Hematopoietic multipotent progenitor cell treated with erythropoietin and hydrocortisone succinate and interleukin-3 and kit ligand, for 15 days (in vitro differentiated cells): ENCODE measurements around the gene LARP4B.

Experiments used
- DNase-seq: peaks from one replicate; pipeline ENCODE4 v3.0.0-alpha.2; 2015; ENCODE audit warnings: low spot score

Gene LARP4B

DNA sequence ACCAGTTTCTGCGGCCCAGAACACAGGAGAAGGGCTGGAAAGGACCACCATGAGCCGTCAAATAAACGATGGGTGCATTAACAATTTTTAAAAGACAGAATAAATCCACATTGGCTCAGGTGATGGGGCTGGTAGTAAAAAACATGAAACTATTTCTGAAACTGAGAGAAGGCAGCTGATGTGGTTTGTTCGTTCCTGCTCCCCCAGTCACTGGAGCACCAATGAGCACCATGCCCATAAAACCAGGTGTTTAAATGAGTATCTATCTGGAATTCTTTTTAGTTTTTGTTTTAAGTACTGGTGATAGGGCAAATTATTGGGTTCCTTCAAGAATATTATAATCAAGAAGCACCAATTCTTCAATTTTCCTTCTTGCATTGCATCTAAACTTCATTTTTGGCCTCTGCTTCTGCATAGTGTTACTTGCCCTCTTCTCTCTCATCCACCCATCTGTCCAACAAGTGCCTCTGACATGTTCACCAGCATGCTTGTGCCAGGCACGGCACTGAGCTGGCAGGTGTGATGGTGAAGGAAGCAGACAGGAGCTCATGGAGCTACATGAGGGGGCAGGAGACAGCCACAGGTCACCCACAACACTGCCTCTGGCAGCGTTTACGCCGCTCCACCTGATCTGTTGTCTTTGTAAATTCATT lies 65.5 kb downstream of the LARP4B start:
- DNase-seq, result no peak

DNA sequence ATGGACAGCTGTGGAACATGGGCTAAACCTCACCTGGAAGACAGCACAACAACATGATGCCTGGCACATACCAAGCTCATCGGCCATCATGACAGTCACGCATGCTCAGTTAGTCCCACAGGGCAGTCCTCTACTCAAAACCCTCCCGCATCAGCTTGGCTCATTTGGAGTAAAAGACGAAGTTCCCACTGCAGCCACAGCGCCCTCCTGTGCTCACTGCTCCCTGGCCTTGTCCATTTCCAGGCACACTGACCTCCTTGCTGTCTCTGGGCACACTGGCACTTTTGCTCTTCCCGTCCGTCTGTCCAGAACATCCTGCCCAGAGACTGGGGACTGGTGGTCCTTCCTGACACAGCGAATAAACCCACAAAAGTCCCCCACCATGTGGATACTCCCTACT lies 66.2 kb downstream of the LARP4B start:
- DNase-seq, result no peak

DNA sequence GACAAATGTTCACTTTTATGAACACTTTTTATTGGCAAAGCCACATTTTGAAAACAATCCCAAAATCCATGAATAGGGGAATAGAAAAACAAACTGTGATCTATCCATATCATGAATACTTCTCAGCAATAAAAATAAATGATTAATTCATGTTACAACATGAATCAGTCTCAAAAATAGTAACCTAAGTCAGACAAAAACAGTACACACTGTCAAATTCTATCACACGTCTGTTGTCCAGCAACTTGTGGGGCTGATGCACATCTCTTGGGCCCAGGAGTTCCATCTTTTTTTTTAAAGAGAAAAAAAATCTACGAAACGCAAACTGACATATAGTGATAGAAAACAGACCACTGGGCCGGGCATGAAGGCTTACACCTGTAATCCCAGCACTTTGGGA lies 71.0 kb downstream of the LARP4B start:
- no peak for DNase-seq

DNA sequence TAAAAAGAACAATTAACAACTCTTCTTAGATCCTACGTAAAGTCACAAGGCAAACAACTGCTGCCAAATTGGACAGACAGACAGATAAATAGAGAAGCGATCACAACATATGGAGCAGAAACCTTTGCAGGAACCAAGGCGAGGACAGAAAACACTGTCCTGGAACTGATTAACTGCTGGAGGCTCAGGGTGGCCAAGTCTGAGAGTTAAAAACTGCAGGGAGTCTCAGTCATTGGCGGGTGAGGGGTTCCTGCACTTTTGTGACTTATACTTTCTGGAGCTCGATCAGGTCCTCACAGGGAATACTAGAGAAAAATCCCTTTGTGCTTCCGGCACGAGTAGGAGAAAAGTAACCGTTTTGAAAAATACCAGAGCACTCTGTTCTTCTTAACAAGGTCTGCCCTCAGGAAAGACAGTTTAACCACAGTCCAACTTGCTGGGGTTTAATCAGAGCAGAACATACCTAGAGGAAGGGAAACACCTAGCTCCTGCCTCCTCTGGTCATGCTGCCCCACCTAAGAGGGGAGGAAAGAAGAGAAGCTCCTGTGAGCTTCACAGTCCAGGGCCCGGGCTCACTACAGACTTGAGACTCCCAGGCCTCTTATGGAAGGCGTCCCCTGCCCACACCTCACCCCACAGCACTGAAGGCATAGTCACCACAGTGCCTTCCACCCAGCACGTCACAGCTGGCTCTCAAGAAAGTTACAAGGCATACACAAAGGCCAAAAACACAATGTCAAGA lies 74.9 kb downstream of the LARP4B start:
- DNase-seq, result no peak

DNA sequence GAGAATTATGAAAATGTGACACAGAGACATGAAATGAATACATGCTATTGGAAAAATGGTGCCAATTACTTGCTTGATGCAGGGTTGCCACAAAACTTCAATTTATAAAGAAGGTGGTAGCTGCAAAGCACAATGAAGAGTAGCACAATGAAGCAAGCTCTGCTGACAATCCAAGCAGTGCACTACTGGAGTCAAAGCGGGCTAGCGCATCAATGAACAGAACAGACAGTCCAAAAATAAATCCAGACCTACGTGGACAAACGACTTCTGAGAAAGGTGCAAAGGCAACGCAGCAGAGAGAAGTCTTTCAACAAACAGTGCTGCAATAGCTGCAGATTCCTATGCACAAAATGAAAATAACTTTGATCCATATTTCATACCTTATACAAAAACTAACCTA lies 75.8 kb downstream of the LARP4B start:
- no peak for DNase-seq

DNA sequence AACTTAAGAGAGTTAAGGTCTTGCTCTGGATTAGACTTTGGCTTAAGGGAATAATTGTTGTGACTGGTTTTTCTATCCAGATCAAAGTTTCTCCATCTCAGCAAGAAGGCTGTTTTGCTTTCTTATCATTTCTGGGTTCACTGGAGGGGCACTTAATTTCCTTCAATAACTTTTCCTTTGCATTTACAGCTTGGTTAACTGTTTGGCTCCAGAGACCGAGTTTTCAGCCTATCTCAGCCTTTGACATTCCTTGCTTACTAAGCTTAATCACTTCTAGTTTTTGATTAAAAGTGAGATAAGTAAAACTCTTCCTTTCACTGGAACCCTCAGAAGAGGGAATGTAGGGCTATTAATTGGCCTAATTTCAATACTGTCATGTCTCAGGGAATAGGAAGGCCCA lies 76.4 kb downstream of the LARP4B start:
- DNase-seq, result no peak

DNA sequence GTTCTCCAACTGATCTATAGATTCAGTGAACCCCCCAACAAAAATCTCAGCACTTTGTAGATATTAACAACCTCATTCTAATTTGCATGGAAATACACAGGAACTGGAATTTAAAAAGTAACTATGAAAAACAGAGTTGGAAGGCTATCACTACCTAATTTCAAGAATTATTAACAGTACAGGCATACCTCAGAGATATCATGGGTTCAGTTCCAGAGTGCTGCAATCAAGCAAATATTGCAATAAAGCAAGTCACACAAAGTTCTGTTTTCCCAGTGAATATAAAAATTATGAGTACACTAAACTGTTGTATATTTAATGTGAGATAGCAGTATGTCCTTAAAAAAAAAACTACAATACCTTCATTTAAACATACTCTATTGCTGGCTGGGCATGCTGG lies 78.5 kb downstream of the LARP4B start:
- DNase-seq, result no peak

DNA sequence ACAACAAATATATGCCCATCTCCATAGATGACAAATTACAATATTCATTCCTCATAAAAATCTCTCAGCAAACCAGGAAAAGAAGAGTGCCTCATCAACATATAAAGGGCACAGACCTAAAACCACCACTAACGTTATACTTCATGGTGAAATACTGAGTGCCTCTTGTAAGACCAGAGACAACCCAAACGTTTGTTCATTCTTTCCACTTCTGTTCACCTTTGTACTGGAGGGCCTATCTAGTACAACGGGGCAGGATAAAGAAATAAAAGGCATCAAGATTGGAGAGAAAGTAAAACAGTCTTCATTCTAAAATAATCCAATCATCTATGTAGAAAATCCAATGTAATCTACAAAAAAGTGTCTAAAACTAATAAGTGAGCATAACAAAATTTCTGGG lies 79.1 kb downstream of the LARP4B start:
- no peak for DNase-seq

DNA sequence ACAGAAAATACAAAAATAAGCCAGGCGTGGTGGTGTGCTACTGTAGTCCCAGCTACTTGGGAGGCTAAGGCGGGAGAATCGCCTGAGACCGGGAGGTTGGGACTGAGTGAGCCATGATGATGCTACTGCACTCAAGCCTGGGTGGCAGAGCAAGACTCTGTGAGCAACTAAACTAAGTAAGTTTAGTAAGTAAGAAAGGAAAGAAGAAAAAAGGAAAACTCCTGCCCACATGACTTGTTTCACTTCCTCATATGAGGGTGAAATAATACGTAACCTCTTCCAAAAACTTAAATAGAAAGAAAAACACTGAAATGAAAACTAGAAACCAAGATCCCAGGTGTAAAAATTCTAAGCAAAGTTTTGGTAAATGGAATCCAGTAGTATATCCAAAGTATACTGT lies 79.6 kb downstream of the LARP4B start:
- DNase-seq, result no peak

DNA sequence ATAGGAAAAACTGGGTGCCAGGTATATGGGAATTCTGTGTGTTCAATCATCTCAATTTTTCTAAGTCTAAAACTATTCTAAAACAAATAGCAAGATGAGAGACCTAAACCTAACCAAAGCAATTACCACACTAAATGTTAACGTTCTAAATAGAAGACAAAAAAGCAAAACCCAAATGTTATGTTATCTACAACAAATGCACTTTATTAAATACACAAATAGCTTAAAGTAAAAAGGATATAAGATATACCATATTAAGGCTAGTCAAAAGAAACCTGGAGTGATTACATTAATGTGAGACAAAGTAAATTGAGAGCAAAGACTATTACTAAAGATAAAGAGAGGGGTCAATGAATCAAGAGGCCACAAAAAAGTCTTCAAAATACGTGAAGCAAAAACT lies 81.4 kb downstream of the LARP4B start:
- DNase-seq, result no peak

DNA sequence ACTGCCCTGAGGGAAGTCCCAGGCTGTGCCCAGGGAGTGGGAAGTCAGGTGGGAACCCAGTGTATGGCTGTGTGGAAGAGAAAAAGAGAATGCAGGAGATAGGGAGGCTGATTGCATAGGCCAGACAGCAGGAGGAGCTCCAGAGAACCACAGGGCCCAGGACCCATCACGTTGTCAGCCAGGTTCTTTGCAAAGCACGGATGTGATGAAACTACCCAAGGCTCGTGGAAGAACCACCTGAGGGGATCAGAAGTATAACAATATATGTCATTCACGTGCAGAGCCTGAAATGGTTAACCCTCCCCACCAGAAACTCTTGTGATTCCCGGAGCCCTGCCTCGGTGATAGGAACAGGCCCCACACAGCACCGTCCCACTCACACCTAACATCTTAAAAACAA lies 83.6 kb downstream of the LARP4B start:
- no peak for DNase-seq

DNA sequence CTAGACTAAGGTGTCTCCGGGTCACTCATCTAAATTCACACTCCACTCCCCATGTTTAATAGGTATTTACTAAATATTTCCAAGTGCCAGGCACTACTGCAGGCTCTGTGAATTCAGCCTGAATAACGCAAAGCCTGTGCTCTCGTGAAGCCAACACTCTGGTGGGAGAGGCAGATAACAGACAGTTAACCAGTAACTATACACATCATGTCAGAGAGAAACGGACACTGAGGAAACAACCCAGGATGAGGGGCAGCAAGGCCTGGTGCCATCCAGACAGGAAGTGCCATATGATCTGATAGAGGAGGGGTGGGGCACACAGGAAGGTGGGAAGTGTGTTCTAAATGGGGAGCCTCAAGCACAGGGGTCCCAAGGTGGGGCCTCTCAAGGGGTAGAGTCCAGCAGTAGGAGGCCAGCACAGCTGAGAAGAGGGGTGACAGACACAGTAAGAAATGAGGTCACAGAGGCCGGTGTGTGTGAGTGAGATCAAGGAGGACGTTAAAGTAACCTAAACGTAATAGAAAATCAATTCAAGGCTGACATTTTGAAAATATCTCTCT lies 85.3 kb downstream of the LARP4B start:
- DNase-seq, result no peak

DNA sequence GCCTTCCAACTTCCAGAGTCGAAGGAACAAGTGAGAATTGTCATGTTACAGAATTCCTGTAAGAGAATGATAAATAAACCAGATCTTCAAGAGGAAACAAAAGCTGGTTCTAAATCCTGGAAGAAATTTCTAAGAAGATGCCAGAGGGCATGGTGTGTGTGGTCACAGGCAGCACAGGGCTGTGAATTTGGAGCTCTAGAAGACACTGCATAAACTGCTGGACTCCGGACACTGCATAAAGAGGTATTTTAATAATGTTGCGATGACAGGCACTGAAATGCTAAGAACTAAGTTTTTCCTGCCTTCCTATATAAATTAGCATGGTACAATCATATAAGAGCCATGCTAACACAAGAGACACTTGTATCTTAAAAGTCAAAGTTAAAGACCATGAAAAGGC lies 86.0 kb downstream of the LARP4B start:
- DNase-seq, result no peak

DNA sequence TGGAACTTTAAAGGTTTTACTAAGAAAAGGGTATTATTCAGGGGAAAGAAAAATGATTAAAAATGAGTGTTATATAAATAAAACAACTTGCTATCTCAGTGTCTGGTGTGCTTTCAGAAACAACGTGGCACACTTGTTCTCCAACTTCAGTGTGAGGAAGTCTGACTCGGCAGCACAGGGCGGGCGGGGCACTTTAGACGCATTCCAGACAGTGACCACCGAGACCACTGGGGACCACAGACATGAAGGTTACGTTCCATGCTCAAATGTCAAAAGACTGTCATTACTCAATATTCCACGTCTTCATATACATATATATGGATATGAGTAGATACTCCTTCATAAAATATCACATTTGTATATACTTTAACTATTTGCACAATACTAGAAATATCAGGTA lies 87.0 kb downstream of the LARP4B start:
- no peak for DNase-seq

DNA sequence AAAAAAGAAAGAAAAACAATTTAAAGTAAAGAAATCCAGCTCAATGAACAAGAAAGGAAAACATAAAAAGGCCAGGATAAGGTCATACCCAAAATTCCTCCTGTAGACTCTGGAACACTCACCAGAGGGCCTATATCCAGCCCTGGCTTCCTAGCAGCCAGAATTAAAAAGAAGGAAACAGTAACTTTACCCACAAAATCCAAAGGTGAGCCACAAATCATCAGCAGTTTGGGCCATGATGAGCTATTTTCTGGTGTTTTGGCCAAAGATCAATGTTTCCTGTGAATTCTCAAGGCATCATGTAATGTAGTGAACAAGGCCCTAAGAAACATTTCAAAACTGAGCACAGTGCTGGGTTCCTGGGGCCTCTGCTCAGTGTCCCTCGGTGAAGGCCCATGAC lies 87.8 kb downstream of the LARP4B start:
- no peak for DNase-seq

DNA sequence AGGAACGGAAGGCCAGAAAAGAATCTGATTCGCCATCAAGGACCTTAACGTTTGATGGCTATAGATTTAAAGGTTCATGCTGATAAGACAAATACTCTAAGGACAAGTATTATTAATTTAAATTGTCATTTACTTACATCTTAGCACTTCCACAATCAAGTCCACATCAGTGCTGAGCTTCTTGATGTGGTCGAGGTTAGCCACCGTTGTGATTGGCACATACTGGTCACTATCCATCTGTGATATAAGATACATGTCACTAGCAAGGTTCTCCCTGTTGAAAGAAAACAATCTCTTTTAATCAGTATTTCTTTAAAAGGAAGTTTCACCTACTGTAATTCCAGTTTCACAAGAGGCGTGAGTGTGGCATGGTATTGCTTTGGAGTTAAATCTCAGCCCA lies 88.7 kb downstream of the LARP4B start:
- no peak for DNase-seq

DNA sequence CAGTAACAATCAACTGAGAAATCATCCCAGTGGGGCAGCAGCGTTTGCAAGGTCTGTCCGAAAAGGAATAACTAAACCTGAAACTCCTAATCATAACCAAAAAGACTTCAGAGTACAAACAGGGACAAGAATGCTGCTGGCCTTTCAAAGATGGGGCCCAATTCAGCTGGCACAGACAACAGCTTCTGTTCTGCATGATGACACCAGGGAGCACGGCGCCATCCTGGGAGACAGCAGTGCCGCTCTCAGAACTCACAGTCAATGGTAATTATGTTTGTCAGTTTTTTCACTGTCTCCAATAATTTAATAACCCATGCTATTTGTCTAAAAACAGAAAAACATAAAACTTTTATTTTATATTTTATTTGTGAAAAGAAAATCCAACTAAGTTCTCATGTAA lies 90.0 kb downstream of the LARP4B start:
- no peak for DNase-seq

DNA sequence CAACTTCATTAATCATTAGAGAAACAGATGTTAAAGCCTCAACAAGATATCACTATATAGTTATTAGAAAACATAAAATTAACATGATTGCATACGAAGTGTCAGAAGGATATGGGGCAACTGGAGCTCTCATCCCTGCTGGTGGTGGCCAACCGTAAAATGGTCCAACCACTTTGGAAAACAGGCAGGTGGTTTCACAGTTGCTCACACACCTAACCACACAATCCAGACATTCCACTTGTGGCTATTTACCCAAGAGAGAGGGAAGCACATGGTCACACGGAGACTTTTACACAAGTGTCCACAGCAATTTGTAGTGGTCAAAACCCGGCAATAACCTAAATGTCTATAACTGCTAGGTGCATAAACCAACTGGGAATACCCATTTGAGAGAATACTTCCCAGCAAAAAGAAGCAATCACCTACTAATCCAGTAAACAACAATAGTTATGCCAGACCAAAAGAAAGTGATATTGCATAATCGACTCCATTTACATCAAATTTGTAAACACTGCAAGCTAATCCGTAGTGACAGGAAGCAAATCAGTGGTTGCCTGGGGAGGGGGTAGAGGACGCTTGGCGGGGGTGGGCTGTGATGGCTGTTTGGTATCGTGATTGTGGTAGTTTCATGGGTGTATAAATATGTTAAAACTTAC lies 91.8 kb downstream of the LARP4B start:
- no peak for DNase-seq

DNA sequence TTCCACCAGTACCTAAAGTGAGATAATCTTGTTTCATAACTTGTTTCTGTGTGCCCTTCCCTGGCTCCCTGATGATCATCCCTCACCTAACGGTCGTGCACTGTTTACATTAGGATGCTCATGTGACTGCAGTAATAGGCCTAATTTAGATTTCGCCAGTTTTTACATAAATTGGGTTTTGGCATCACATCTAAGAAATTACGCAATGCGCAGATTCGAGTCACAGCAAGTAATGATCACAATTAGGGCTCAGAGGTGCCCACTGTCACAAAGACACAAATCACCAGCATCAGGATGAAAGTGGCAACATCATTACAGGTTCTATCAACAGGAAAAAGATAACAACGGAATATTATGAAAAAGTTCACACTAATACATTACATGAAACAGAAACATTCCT lies 94.7 kb downstream of the LARP4B start:
- DNase-seq, result no peak

DNA sequence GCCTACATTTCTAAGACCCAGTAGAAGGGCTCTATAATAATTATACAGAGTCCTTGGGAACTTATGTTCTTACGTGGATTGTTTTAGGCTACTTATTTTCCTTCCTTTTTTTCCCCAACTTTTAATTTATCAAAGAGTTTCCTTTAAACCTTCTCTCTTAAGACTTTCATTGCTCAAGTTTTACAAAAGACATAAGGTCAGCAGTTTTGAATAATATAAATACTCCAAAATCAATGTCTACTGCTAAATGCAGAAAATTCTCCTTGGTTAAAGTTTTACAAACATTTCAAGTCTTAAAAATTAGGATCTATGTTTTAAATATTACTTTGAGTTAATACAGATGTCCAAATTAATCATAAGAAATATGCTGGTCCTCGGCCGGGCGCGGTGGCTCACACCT lies 97.0 kb downstream of the LARP4B start:
- no peak for DNase-seq

DNA sequence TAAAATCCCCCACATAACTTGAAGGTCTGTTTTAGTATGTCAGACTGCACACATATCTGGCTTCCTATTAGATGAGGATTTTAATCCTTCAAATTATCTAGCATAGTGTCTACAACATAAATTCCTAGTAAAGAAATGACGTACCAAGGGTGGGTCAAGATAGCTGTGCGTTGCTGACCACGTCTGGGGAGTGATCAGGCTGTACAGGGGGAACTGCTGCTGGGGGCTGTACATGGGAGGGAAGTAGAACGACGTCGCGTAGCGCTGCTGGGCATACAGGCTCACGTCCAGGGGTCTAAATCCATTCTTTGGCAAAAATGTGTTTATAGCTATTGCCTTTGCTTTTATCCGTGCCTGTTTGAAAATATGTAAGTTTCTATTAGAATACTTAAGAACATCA lies 102.3 kb downstream of the LARP4B start:
- no peak for DNase-seq

DNA sequence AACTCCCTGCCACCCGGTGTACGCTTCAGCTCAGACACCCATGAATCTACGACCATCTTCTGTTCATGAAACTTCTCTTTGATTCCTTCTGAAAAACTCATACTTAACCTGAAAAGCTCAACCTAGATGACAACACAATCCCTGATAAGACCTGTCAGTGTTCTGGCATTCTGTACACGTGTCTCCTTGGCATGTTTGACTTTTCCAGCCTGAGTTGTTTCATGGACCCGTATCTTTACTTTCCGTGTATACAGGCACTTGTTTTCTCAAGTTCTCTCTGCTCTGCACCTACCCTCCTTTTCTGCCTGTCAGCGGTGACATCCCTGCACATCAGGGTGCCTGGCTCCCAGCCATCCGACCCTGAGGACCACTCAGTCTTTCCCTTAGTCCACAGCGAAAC lies 103.3 kb downstream of the LARP4B start:
- DNase-seq, result no peak

DNA sequence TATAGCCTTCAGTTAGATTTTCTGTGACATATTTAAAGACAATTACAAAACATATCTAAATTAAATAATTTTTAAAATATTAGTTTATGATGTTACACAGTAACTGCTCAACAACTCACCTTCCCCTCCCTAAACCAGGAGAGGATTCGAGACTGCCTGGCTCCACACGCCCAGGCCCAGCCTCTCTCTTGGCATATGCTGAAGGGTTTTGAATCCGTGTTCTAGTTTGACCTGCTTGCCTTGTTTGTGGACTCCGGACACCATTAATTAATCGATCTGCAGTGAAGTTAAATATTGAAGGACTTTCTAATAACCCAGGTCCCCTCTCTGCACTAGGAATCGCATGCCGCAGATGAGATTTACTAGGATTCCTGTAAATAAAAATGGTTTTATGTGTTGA lies 106.6 kb downstream of the LARP4B start:
- DNase-seq, result no peak
